ENCODE measurements around the gene GLCE. TPM values are rescaled to one million over a fixed set of nuclear protein-coding genes. Genes with fewer than 3 reads are reported as not detected.
"Not testable (repeated sequence)": the region's sequence is repeated elsewhere in the genome, so short reads cannot be mapped to it uniquely, and the experiment has no call there.

The GLCE gene
- total RNA-seq, 2 experiments from 2014 or later: 3.8 to 5.0 TPM

DNA sequence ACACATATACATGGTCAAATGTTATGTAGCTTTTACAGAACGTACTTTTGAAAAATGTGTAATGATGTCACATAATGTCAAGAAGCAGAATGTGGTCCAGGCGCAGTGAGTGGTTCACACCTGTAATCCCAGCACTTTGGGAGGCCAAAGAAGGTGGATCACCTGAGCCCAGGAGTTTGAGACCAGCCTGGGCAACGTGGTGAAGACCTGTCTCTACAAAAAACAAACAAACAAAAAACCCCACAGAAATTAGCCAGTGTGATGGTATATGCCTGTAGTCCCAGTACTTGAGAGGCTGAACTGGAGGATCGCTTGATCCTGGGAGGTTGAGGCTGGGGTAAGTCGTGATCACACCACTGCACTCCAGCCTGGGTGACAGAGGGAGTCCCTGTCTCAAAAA is 15.9 kb upstream of the GLCE start:
- no peaks in the 10 kb centered on the region for H3K4me1 Mint-ChIP-seq
- no peak for DNase-seq
- no peaks in the 10 kb centered on the region for H3K9me3 Mint-ChIP-seq
- H3K27me3 Mint-ChIP-seq: peaks cover 58% of the 10 kb centered on the region
- H3K36me3 Mint-ChIP-seq (ENCODE audit: low read depth): no peaks in the 10 kb centered on the region
- CTCF ChIA-PET: no interaction called here
- no peak overlapping the region for H3K4me3 Mint-ChIP-seq
- POLR2A ChIA-PET: no interaction called here
- H3K27ac Mint-ChIP-seq: no peak overlapping the region

DNA sequence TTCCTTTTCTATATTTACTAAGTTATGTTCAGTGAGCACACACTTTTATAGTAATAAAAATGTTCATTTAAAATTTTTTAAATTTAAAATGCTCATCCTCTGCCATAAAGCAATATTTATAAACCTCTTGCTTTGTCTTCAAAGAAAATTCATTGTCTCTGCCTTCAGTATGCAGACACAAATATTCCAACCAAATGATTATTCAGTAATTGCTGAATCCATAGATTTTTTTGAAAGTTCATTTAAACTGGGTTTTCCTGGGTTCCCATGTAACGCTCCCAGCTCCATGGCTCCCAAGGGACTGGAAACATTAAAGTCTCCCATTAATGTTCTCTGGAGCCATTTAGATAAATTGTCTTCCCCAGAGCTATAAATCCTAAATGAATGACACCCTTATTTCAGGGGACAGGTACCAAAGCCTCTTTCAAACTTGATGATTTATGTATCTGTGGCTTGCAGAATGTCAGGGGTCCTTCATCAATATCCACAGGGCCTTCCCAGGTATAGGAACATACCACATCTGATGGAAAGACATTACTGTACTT is 15.2 kb upstream of the GLCE start:
- no peaks in the 10 kb centered on the region for H3K9me3 Mint-ChIP-seq
- H3K27ac Mint-ChIP-seq: no peak overlapping the region
- CTCF ChIA-PET: no interaction called here
- peaks cover 58% of the 10 kb centered on the region for H3K27me3 Mint-ChIP-seq
- H3K4me3 Mint-ChIP-seq: no peak overlapping the region
- no peaks in the 10 kb centered on the region for H3K36me3 Mint-ChIP-seq (ENCODE audit: low read depth)
- no peak for DNase-seq
- no peaks in the 10 kb centered on the region for H3K4me1 Mint-ChIP-seq
- POLR2A ChIA-PET: no interaction called here

- CTCF ChIA-PET: no interaction called here
- DNase-seq: no peak
- H3K4me1 Mint-ChIP-seq: no peaks in the 10 kb centered on the region
- POLR2A ChIA-PET: no interaction called here
- no peak overlapping the region for H3K27ac Mint-ChIP-seq
- no peak overlapping the region for H3K4me3 Mint-ChIP-seq
- H3K27me3 Mint-ChIP-seq: peaks cover 60% of the 10 kb centered on the region
- no peaks in the 10 kb centered on the region for H3K9me3 Mint-ChIP-seq
- H3K36me3 Mint-ChIP-seq (ENCODE audit: low read depth): no peaks in the 10 kb centered on the region
Measured at GRCh38 chr15:69145694-69146492, 14.5 kb upstream of the GLCE start.

GRCh38 chr15:69146724-69147435 is 13.6 kb upstream of the GLCE start:
- ChIA-PET POLR2A (no interaction called here), CTCF (no interaction called here)
- no peaks in the 10 kb centered on the region for H3K4me1 Mint-ChIP-seq
- DNase-seq: no peak
- H3K9me3 Mint-ChIP-seq: no peaks in the 10 kb centered on the region
- no peak overlapping the region for H3K27ac Mint-ChIP-seq
- no peaks in the 10 kb centered on the region for H3K36me3 Mint-ChIP-seq (ENCODE audit: low read depth)
- peaks cover 68% of the 10 kb centered on the region for H3K27me3 Mint-ChIP-seq
- no peak overlapping the region for H3K4me3 Mint-ChIP-seq

GRCh38 chr15:69148465-69148864 is 12.0 kb upstream of the GLCE start:
- Mint-ChIP-seq H3K27me3 (peaks cover 70% of the 10 kb centered on the region), H3K4me3 (no peak overlapping the region), H3K27ac (no peak overlapping the region), H3K4me1 (no peaks in the 10 kb centered on the region), H3K36me3 (ENCODE audit: low read depth) (no peaks in the 10 kb centered on the region), H3K9me3 (no peaks in the 10 kb centered on the region)
- CTCF ChIA-PET: no interaction called here
- DNase-seq: no peak
- POLR2A ChIA-PET: no interaction called here

GRCh38 chr15:69149163-69149562 is 11.3 kb upstream of the GLCE start:
- no peaks in the 10 kb centered on the region for H3K4me1 Mint-ChIP-seq
- H3K27ac Mint-ChIP-seq: no peak overlapping the region
- ChIA-PET CTCF (no interaction called here), POLR2A (no interaction called here)
- no peaks in the 10 kb centered on the region for H3K9me3 Mint-ChIP-seq
- no peak for DNase-seq
- no peak overlapping the region for H3K4me3 Mint-ChIP-seq
- H3K27me3 Mint-ChIP-seq: peaks cover 70% of the 10 kb centered on the region
- H3K36me3 Mint-ChIP-seq (ENCODE audit: low read depth): no peaks in the 10 kb centered on the region

- no peak for DNase-seq
Measured at GRCh38 chr15:69149803-69150202, 10.6 kb upstream of the GLCE start.

GRCh38 chr15:69150336-69150735 is 10.1 kb upstream of the GLCE start:
- H3K27me3 Mint-ChIP-seq: peaks cover 72% of the 10 kb centered on the region
- no peak overlapping the region for H3K4me3 Mint-ChIP-seq
- CTCF ChIA-PET: no interaction called here
- H3K4me1 Mint-ChIP-seq: no peaks in the 10 kb centered on the region
- H3K9me3 Mint-ChIP-seq: no peaks in the 10 kb centered on the region
- H3K36me3 Mint-ChIP-seq (ENCODE audit: low read depth): no peaks in the 10 kb centered on the region
- POLR2A ChIA-PET: no interaction called here
- H3K27ac Mint-ChIP-seq: no peak overlapping the region
- DNase-seq: no peak

More at GRCh38 chr15:69149803-69150202, 10.6 kb upstream of the GLCE start:
- ChIA-PET CTCF (no interaction called here), POLR2A (no interaction called here)
- Mint-ChIP-seq H3K27me3 (peaks cover 74% of the 10 kb centered on the region), H3K36me3 (ENCODE audit: low read depth) (no peaks in the 10 kb centered on the region), H3K9me3 (no peaks in the 10 kb centered on the region), H3K4me3 (no peak overlapping the region), H3K27ac (no peak overlapping the region), H3K4me1 (no peaks in the 10 kb centered on the region)

GRCh38 chr15:69150841-69151240 is 9.6 kb upstream of the GLCE start:
- Mint-ChIP-seq H3K36me3 (ENCODE audit: low read depth) (no peaks in the 10 kb centered on the region), H3K4me1 (no peaks in the 10 kb centered on the region), H3K9me3 (no peaks in the 10 kb centered on the region), H3K27ac (no peak overlapping the region), H3K27me3 (peaks cover 68% of the 10 kb centered on the region), H3K4me3 (no peak overlapping the region)
- no peak for DNase-seq
- ChIA-PET POLR2A (no interaction called here), CTCF (no interaction called here)

DNA sequence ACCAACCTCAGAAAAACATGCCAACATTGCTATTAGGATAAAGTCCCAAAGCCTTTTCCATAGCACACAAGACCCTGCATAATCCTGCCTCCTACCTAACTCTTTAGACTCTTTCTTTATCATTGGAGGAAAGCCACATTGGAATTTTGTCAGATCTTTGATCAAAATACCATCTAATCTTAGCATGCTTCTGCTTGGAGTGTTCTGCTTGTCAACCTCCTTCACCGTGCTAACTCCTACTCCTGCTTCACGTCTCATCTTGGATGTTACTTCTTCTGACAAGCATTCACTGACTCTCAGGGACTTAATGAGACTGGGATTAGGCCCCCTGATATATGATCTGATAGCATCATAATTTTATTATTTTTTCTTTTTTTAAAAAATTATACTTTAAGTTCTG is 7.4 kb upstream of the GLCE start:
- ChIA-PET CTCF (interaction anchor here (0.8 kb wide), 1 partner anchor 10 kb away, joined by 3 read pairs; no protein-coding TSS in a partner anchor), POLR2A (interaction anchor here (0.5 kb wide), 1 partner anchor 1058 kb away, joined by 3 read pairs; no protein-coding TSS in a partner anchor)
- H3K36me3 Mint-ChIP-seq (ENCODE audit: low read depth): no peaks in the 10 kb centered on the region
- H3K4me1 Mint-ChIP-seq: no peaks in the 10 kb centered on the region
- no peak overlapping the region for H3K4me3 Mint-ChIP-seq
- no peak overlapping the region for H3K27ac Mint-ChIP-seq
- peaks cover 52% of the 10 kb centered on the region for H3K27me3 Mint-ChIP-seq
- no peaks in the 10 kb centered on the region for H3K9me3 Mint-ChIP-seq
- DNase-seq: no peak

GRCh38 chr15:69153587-69153986 is 6.8 kb upstream of the GLCE start:
- H3K27ac Mint-ChIP-seq; H3K4me1 Mint-ChIP-seq; H3K36me3 Mint-ChIP-seq (ENCODE audit: low read depth); POLR2A ChIA-PET; DNase-seq; CTCF ChIA-PET; H3K4me3 Mint-ChIP-seq; H3K9me3 Mint-ChIP-seq: not testable (repeated sequence)
- H3K27me3 Mint-ChIP-seq: peaks cover 47% of the 10 kb centered on the region

- ChIA-PET POLR2A (no interaction called here), CTCF (no interaction called here)
- Mint-ChIP-seq H3K9me3 (no peaks in the 10 kb centered on the region), H3K4me1 (peaks cover under 1% of the 10 kb centered on the region), H3K36me3 (ENCODE audit: low read depth) (no peaks in the 10 kb centered on the region), H3K27me3 (peaks cover 46% of the 10 kb centered on the region), H3K4me3 (no peak overlapping the region), H3K27ac (no peak overlapping the region)
- no peak for DNase-seq
Measured at GRCh38 chr15:69154078-69154477, 6.4 kb upstream of the GLCE start.

DNA sequence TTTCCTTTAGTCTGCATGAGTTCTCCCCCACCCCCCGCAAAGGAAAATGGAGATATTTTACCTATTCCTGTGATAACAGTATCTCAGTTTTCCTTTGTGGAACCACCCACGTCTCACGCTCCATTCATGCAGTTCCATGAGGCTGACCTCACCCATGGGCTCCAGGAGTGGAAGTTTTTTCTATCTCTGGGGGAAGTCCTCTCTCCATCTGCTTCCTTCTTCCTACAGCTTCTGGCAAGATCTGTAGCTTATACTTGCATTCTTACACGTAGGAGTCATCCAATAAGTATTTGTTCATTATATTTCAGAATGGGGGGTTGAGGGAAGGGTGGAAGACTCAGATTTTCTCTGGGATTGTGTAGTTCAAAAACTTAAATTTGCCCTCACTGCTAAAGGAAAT is 5.8 kb upstream of the GLCE start:
- H3K27me3 Mint-ChIP-seq: peaks cover 42% of the 10 kb centered on the region
- ChIA-PET POLR2A (no interaction called here), CTCF (no interaction called here)
- no peak overlapping the region for H3K27ac Mint-ChIP-seq
- peaks cover 2% of the 10 kb centered on the region for H3K4me1 Mint-ChIP-seq
- no peaks in the 10 kb centered on the region for H3K36me3 Mint-ChIP-seq (ENCODE audit: low read depth)
- no peak overlapping the region for H3K4me3 Mint-ChIP-seq
- no peaks in the 10 kb centered on the region for H3K9me3 Mint-ChIP-seq
- DNase-seq: no peak
